ENCODE data around the gene C3orf80. TPM values are rescaled to one million over a fixed set of nuclear protein-coding genes. Genes with fewer than 3 reads are reported as not detected.
"Not testable (repeated sequence)": the region's sequence is repeated elsewhere in the genome, so short reads cannot be mapped to it uniquely, and the experiment has no call there.

Gene C3orf80
- total RNA-seq, 8 experiments from 2014 or later, result 0.20 to 3.9 (median 1.1) TPM; not detected in 1

GRCh38 chr3:160194438-160194837 lies 30.8 kb upstream of the C3orf80 start:
- in situ Hi-C loops (cut with MboI; ENCODE audit: low pct_unique_long_range_greater_than_20kb in 2 of 9, low sequenced_read_pairs in 9 of 9, unreplicated experiment in 9 of 9), result no loop called here
- Histone ChIP-seq H3K4me1 (replicated peaks in 1 of 2) (peaks cover 0 to 7% of the 10 kb centered on the region in 2 donors), H3K4me3 (no peak overlapping the region), H3K27ac (no peak overlapping the region)
- ATAC-seq (replicated peaks in 6 of 8), result no peak
- 38 to 100% (median 63%) methylated on average over 1 of the region's 1 CpG; no CpG with 5 or more reads in 3 of the 10 experiments for WGBS, 10 experiments

GRCh38 chr3:160195106-160195505 lies 30.1 kb upstream of the C3orf80 start:
- H3K27ac ChIP-seq, result no peak overlapping the region
- in situ Hi-C loops (cut with MboI; ENCODE audit: low pct_unique_long_range_greater_than_20kb in 2 of 9, low sequenced_read_pairs in 9 of 9, unreplicated experiment in 9 of 9), result no loop called here
- ATAC-seq (replicated peaks in 6 of 8), result no peak

GRCh38 chr3:160196511-160197104 lies 28.6 kb upstream of the C3orf80 start:
- Histone ChIP-seq H3K4me1 (replicated peaks in 1 of 2) (peaks cover 0 to 11% of the 10 kb centered on the region in 2 donors), H3K4me3 (no peak overlapping the region), H3K27ac (no peak overlapping the region)
- in situ Hi-C loops (cut with MboI; ENCODE audit: low pct_unique_long_range_greater_than_20kb in 2 of 9, low sequenced_read_pairs in 9 of 9, unreplicated experiment in 9 of 9), result no loop called here
- 25 to 100% (median 78%) methylated on average over 1 to 6 of the region's 9 CpGs; no CpG with 5 or more reads in 2 of the 10 experiments for WGBS, 10 experiments
- no peak for ATAC-seq (replicated peaks in 6 of 8)

More at GRCh38 chr3:160195106-160195505, 30.1 kb upstream of the C3orf80 start:
- H3K4me1 ChIP-seq (replicated peaks in 1 of 2), result peaks cover 0 to 11% of the 10 kb centered on the region in 2 donors
- H3K4me3 ChIP-seq, result no peak overlapping the region

- WGBS, 10 experiments, result 61 to 100% (median 77%) methylated on average over 1 to 3 of the region's 3 CpGs; no CpG with 5 or more reads in 3 of the 10 experiments
- peak in 3 of 8 experiments; percentile 28 to 93 (median 61) for ATAC-seq (replicated peaks in 6 of 8)
- in situ Hi-C loops (cut with MboI; ENCODE audit: low pct_unique_long_range_greater_than_20kb in 2 of 9, low sequenced_read_pairs in 9 of 9, unreplicated experiment in 9 of 9), result no loop called here
- no peak overlapping the region for H3K4me3 ChIP-seq
- H3K27ac ChIP-seq, result no peak overlapping the region
- H3K4me1 ChIP-seq (replicated peaks in 1 of 2), result peaks cover 0 to 6% of the 10 kb centered on the region in 2 donors
Measured at GRCh38 chr3:160199108-160199507, 26.1 kb upstream of the C3orf80 start.

- Histone ChIP-seq H3K4me3 (no peak overlapping the region), H3K4me1 (replicated peaks in 1 of 2) (peaks cover 0 to 6% of the 10 kb centered on the region in 2 donors), H3K27ac (no peak overlapping the region)
- 100% methylated on average over 1 of the region's 1 CpG; no CpG with 5 or more reads in 9 of the 10 experiments for WGBS, 10 experiments
- ATAC-seq (replicated peaks in 6 of 8), result peak in 2 of 8 experiments; percentile 40 to 74
- in situ Hi-C loops (cut with MboI; ENCODE audit: low pct_unique_long_range_greater_than_20kb in 2 of 9, low sequenced_read_pairs in 9 of 9, unreplicated experiment in 9 of 9), result no loop called here
Measured at GRCh38 chr3:160200353-160200752, 24.9 kb upstream of the C3orf80 start.

GRCh38 chr3:160204396-160205011 lies 20.7 kb upstream of the C3orf80 start:
- WGBS, 10 experiments, result 63 to 100% (median 85%) methylated on average over 1 to 5 of the region's 5 CpGs; no CpG with 5 or more reads in 1 of the 10 experiments
- H3K27ac ChIP-seq; H3K4me3 ChIP-seq; H3K4me1 ChIP-seq (replicated peaks in 1 of 2); ATAC-seq (replicated peaks in 6 of 8); in situ Hi-C loops (cut with MboI; ENCODE audit: low pct_unique_long_range_greater_than_20kb in 2 of 9, low sequenced_read_pairs in 9 of 9, unreplicated experiment in 9 of 9): not testable (repeated sequence)

GRCh38 chr3:160205606-160206005 lies 19.6 kb upstream of the C3orf80 start:
- WGBS, 10 experiments, result 7 to 100% (median 50%) methylated on average over 1 to 4 of the region's 4 CpGs; no CpG with 5 or more reads in 1 of the 10 experiments

GRCh38 chr3:160210341-160210740 lies 14.9 kb upstream of the C3orf80 start:
- no peak for ATAC-seq (replicated peaks in 6 of 8)
- Histone ChIP-seq H3K4me3 (no peak overlapping the region), H3K4me1 (replicated peaks in 1 of 2) (no peaks in the 10 kb centered on the region), H3K27ac (no peak overlapping the region)
- 56 to 100% (median 86%) methylated on average over 1 of the region's 1 CpG; no CpG with 5 or more reads in 7 of the 10 experiments for WGBS, 10 experiments
- in situ Hi-C loops (cut with MboI; ENCODE audit: low pct_unique_long_range_greater_than_20kb in 2 of 9, low sequenced_read_pairs in 9 of 9, unreplicated experiment in 9 of 9), result no loop called here

More at GRCh38 chr3:160205606-160206005, 19.6 kb upstream of the C3orf80 start:
- H3K4me3 ChIP-seq, result no peak overlapping the region
- ATAC-seq (replicated peaks in 6 of 8), result no peak
- H3K27ac ChIP-seq, result no peak overlapping the region
- in situ Hi-C loops (cut with MboI; ENCODE audit: low pct_unique_long_range_greater_than_20kb in 2 of 9, low sequenced_read_pairs in 9 of 9, unreplicated experiment in 9 of 9), result no loop called here
- no peaks in the 10 kb centered on the region for H3K4me1 ChIP-seq (replicated peaks in 1 of 2)

- in situ Hi-C loops (cut with MboI; ENCODE audit: low pct_unique_long_range_greater_than_20kb in 2 of 9, low sequenced_read_pairs in 9 of 9, unreplicated experiment in 9 of 9), result no loop called here
- ATAC-seq (replicated peaks in 6 of 8), result peak in 4 of 8 experiments; percentile 25 to 92 (median 72)
- H3K4me1 ChIP-seq (replicated peaks in 1 of 2), result no peaks in the 10 kb centered on the region
- 63 to 100% (median 84%) methylated on average over 1 of the region's 1 CpG; no CpG with 5 or more reads in 4 of the 10 experiments for WGBS, 10 experiments
- H3K4me3 ChIP-seq, result no peak overlapping the region
- no peak overlapping the region for H3K27ac ChIP-seq
Measured at GRCh38 chr3:160210799-160211221, 14.4 kb upstream of the C3orf80 start.

- in situ Hi-C loops (cut with MboI; ENCODE audit: low pct_unique_long_range_greater_than_20kb in 2 of 9, low sequenced_read_pairs in 9 of 9, unreplicated experiment in 9 of 9), result no loop called here
- no peak overlapping the region for H3K27ac ChIP-seq
- WGBS, 10 experiments, result 40 to 83% (median 67%) methylated on average over 1 of the region's 1 CpG; no CpG with 5 or more reads in 7 of the 10 experiments
Measured at GRCh38 chr3:160213191-160213590, 12.0 kb upstream of the C3orf80 start.

GRCh38 chr3:160217675-160218074 lies 7.5 kb upstream of the C3orf80 start:
- Histone ChIP-seq H3K27ac (no peak overlapping the region), H3K4me3 (no peak overlapping the region), H3K4me1 (replicated peaks in 1 of 2) (no peaks in the 10 kb centered on the region)
- in situ Hi-C loops (cut with MboI; ENCODE audit: low pct_unique_long_range_greater_than_20kb in 2 of 9, low sequenced_read_pairs in 9 of 9, unreplicated experiment in 9 of 9), result no loop called here
- no peak for ATAC-seq (replicated peaks in 6 of 8)
- WGBS, 10 experiments, result 0 to 75% (median 46%) methylated on average over 1 to 3 of the region's 4 CpGs; no CpG with 5 or more reads in 2 of the 10 experiments

More at GRCh38 chr3:160213191-160213590, 12.0 kb upstream of the C3orf80 start:
- H3K4me1 ChIP-seq (replicated peaks in 1 of 2), result no peaks in the 10 kb centered on the region
- no peak overlapping the region for H3K4me3 ChIP-seq
- no peak for ATAC-seq (replicated peaks in 6 of 8)

GRCh38 chr3:160218136-160218535 lies 7.1 kb upstream of the C3orf80 start:
- H3K4me3 ChIP-seq, result no peak overlapping the region
- 29 to 84% (median 71%) methylated on average over 1 to 3 of the region's 3 CpGs; no CpG with 5 or more reads in 1 of the 10 experiments for WGBS, 10 experiments
- in situ Hi-C loops (cut with MboI; ENCODE audit: low pct_unique_long_range_greater_than_20kb in 2 of 9, low sequenced_read_pairs in 9 of 9, unreplicated experiment in 9 of 9), result no loop called here
- no peaks in the 10 kb centered on the region for H3K4me1 ChIP-seq (replicated peaks in 1 of 2)
- ATAC-seq (replicated peaks in 6 of 8), result no peak
- no peak overlapping the region for H3K27ac ChIP-seq

- H3K4me3 ChIP-seq, result no peak overlapping the region
- peaks cover 0 to 6% of the 10 kb centered on the region in 2 donors for H3K4me1 ChIP-seq (replicated peaks in 1 of 2)
- ATAC-seq (replicated peaks in 6 of 8), result no peak
- in situ Hi-C loops (cut with MboI; ENCODE audit: low pct_unique_long_range_greater_than_20kb in 2 of 9, low sequenced_read_pairs in 9 of 9, unreplicated experiment in 9 of 9), result no loop called here
- 72 to 100% (median 95%) methylated on average over 1 to 2 of the region's 2 CpGs; no CpG with 5 or more reads in 1 of the 10 experiments for WGBS, 10 experiments
- H3K27ac ChIP-seq, result no peak overlapping the region
Measured at GRCh38 chr3:160220038-160220437, 5.2 kb upstream of the C3orf80 start.
